NCI-H146 (cell line): Measurements from ENCODE around the gene NAT10.

Source experiments
- DNase-seq: peaks from one replicate; lab custom pipeline; 2025; lab: John Stamatoyannopoulos, UW

Gene NAT10

DNA sequence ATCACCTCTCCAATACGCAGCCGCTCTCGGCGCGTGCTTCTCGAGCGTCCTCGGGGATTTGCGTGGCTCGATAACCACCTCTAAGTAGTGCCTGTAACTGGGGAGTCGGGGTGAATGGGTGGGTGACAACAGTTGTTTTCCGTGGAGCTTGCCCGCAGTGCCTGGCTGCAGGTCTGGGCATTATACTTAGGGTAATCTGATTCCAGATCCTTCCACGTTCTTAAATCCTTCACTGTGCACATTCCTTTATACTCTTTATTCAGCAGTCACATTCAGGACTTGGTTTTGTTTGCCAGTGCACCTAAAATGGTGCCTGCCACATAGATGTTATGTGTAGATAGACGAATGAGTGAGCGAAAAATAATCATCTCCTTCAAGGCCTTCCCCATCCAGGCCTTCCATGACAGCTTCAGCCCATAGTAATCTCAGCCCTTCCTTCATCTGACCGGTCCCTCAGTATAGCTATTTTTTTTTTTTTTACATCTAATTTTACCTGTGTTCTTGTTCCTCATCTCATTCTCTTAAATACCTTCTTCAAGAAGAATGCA is 602 bp downstream of the NAT10 start:
- DNase-seq, result no peak

DNA sequence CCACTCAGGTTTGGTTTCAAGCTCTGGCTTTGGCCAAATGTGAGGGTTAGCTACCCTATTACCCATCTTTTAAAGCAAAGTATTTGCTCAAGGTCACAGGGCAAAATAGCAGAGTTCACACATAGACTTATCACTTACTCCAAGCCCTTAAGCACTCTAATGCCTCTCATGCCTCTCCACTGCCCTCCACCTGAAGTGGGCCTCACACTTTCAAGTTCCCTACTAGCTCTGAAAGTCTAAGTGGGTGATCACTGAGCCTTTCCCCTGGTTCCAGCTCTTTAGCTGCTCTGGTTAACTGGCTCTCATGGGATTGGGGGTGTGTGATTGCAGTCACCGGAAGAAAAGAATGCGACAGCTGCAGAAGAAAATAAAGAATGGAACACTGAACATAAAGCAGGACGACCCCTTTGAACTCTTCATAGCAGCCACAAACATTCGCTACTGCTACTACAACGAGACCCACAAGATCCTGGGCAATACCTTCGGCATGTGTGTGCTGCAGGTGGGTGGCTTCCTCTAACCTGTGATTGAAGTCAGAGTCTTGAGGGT is 6.4 kb downstream of the NAT10 start:
- DNase-seq, result no peak

GRCh38 chr11:34114014-34114413 is 8.6 kb downstream of the NAT10 start:
- no peak for DNase-seq

- DNase-seq, result no peak
These were observed 9.0 kb downstream of the NAT10 start for GRCh38 chr11:34114471-34114870.

- no peak for DNase-seq
These were observed 15.2 kb downstream of the NAT10 start for GRCh38 chr11:34120651-34121050.

DNA sequence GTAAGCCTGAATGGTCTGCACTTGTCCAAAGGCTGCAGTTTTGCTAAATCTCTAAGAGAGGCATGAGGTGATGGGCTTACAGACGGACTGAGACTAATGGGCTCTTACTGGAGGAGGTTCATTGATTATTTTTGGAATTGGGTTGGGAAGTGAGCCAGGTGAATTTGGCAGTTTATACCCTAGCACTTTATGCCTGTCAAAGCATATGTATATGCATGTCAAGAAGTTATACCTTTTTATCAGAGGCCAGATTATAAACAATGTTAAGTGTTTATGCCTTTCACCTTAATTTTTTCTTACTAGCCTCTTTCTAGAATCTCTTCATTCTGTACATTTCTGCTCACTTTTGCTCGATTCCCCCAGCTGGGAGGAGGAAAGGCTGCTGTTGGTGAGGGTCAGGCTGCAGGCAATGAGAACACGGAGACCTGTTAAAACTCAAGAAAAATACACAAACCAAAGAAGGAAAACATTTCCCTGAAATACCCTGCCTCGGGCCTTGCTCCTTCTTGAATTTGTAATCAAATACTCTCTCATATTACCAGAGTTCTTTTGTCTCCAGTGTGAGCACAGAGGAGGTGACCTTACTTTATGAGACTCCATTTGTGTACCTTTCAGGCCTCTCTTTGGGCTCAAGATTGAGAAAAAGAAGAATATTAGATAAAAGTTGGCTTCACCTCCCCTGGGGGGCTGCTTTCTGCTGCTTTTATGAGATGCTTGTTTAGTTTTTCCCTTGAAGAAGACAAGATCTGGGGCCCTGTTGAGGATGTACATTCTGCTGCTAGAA is 19.6 kb downstream of the NAT10 start:
- DNase-seq, result no peak

DNA sequence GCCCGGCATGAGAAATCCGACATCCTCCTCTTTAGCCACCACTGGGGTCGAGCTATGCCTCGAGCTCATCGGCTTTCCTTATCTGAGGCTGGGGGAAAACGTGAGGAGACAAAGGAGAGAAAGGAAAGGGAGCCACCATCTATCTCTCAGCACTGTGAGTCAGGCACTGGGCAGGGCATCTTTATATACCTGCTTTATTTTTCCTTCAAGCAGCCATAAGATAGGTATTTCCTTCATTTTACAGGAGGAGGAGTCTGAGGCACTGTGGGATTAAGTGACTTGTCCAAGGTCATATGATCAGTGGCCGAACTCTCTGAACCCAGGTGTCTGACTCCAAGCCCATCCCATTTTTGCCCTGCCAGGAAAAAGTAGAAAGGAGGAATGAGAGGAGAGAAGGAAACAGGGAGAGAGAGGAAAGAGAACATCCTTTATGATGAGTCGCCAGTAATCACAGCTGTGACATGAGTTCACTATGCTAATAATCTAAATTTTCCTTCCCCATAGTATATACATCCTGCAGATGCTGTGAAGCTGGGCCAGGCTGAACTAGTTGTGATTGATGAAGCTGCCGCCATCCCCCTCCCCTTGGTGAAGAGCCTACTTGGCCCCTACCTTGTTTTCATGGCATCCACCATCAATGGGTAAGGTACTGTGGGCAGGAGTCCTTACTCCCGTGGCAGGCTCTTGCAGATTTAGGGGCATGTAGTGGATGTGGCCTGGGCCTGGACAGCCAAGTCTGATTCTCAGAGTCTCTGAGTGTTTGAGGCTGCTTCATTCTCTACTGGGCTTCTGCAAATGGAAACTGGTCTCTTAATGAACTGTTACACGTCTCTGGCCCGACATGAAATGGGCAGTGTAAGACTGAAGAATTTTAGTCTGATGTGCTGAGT is 21.8 kb downstream of the NAT10 start:
- no peak for DNase-seq

DNA sequence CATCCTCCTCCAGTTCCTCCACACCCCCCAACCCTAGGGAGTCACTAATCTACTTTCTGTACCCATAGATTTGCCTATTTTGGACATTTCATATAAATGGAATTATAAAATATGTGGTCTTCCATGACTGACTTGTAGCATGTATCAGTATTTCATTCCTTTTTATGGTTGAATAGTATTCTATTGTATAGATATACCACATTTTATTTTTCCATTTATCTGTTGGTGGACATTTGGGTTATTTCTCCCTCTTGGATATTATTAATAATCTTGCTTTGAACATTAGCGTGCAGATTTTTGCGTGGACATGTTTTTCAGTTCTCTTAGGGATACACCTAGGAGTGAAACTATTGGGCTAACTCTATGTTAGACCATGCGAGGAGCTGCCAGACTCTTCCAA is 23.4 kb downstream of the NAT10 start:
- no peak for DNase-seq

GRCh38 chr11:34132261-34132965 is 27.0 kb downstream of the NAT10 start:
- no peak for DNase-seq

DNA sequence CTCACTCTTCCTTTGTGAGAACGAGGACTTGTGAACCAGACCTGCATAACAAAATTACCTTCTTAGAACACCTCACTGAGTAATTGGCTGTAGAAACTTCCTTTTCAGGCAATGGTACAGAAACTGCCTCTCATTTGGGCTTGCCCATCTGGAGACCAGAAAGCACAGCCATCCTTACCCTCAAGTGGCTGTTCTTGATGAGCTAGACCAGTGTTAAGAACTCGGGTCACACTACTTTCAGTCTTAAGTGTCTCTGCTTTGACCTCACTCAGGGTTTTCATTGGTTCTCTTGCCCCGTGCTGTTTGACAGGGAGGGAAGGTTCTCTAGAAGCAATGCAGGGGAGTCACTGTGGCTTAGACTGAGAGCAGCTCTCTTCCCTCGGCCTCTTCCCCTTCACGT is 29.3 kb downstream of the NAT10 start:
- DNase-seq, result no peak

DNA sequence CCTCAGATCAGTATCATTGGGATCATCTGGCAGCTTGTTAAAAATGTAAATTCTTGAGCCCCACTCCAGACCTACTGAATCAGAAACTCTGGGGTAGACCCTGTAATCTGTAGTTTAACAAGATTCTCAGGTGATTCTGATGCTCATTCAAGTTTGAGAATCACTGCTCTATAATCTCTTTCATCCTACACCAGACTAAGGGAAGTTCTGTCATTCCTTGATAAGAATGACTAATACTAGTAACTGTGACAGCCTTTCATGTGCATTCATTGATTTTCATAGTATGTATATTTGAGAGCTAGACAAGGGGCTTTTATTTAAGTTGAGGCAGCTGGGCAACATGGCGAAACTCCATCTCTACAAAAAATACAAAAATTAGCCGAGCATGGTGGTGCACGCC is 30.0 kb downstream of the NAT10 start:
- no peak for DNase-seq

DNA sequence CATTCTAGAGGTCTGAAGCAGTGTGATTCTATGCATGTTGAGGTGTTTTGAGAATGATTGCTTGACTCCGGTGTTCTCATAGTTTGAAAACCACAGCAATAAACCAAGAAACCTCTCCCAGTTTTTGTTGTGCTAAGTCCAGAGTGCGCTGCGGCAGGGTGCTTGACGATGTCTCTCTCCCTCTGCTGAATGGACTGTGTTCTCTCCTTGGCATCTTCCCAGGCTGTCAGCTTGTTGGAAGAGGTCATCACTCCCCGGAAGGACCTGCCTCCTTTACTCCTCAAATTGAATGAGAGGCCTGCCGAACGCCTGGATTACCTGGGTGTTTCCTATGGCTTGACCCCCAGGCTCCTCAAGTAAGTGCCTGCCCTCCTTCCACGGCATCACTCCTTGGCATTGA is 31.0 kb downstream of the NAT10 start:
- DNase-seq, result no peak

- no peak for DNase-seq
These were observed 33.9 kb downstream of the NAT10 start for GRCh38 chr11:34139346-34139745.

DNA sequence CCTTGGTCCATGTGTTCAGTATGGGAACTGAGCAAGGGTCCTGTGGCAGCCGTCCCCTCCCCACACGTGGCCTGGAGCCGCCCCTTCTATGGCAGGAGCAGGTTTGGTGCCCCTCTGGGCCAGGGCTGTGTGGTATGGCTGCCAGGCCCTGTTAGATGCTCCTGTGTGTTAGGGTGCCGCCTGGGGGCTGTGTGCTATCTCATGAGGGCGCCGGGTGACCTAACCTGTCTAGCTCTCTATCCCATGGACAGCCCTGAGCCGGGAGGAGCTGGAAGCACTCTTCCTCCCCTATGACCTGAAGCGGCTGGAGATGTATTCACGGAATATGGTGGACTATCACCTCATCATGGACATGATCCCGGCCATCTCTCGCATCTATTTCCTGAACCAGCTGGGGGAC is 34.7 kb downstream of the NAT10 start:
- DNase-seq, result no peak

DNA sequence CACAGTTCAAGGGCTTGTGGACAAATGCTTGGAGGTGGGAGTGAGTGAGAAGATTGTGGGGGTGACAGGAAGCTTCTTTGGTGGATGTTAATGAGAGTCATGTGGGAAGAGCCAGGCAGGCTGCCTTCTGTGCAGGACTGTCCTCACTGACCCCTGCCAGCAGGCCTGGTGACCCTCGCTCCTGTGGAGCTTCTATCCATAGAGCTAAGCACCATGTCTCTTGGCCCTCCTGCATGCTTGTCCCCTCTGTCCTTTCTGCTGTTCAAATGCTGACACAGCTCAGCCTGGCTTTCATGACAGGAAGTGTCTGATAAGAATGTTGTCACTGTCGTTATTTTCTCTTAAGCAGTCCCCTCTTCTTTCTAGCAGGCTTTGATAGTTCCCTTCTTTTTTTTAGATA is 37.6 kb downstream of the NAT10 start:
- no peak for DNase-seq

- DNase-seq, result no peak
These were observed 39.6 kb downstream of the NAT10 start for GRCh38 chr11:34145073-34145472.

GRCh38 chr11:34145847-34146381 is 40.5 kb downstream of the NAT10 start:
- no peak for DNase-seq

DNA sequence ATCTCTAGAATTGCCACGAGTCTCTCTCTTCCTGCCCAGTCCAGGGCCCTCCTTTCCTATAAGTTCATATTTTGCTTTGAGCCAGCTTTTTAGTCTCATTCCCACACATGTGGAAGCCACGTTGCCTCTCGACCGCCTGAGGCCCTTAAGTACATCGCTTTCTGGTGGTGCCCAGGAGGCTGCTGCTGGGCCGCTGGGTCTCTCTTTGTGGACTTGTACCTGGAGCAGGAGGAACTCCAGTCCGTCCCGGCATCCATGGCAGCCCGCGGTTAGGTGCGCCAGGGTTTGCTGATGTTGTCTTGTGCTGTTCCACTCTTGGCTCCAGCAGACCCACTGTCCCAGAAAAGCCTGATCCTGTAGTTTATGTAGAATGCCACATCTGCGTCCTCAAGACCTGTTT is 41.0 kb downstream of the NAT10 start:
- no peak for DNase-seq

GRCh38 chr11:34146866-34147265 is 41.4 kb downstream of the NAT10 start:
- DNase-seq, result no peak

DNA sequence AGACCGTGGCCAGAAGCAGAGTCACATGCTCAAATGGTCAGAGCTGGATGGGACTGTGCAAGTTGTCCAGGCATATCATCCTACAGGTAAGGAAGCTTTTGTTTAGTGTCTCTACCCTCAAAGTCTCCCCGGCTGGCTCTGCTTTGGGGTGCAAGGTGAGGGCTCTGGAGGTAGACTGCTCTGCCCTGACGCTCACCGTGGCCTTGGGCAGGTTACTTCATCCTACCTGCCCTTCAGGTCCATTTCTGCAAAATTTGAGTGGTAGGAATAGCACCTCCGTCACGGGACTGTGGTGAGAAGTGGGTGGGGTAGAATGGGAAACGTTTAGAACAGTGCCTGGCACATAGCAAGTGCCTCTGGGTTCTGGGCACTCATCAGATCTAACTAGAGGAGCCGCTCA is 42.2 kb downstream of the NAT10 start:
- DNase-seq, result no peak

DNA sequence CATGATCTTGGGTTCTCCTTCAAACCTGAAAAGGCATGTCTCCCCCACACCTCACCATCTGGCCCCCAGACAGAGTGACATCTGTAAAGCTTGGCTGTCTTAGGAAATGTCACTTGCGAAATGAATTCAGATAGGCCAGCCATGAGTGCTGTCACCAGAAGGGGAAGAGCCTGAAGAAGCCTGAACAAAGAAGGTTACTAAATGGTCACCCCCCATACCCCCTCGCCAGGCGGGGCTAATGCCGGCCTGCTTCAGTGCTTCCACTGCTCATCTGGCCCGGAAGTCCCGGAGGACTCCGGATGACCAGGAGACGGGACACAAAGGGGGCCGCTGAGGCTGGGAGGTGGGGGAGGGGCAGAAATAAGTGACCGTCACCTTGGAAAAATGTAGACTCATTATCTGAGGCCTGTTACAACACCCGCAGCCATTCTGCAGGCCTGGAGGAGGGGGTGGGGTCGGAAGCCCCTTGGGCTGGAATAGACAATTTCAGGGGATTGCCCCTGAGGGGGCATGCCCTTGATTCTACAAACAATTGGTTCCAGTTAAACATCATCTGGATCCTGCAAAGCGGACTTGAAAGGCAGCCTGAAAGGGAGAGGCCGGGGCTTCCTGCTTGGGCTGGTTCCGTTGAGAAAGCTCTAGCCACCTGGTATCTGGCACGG is 43.2 kb downstream of the NAT10 start:
- no peak for DNase-seq
